NOMO-1 treated with dmso at 0.1 percent for 144 hours (cell line): ENCODE data around the gene CUL5.

Experiments
- DNase-seq: peaks from one replicate; lab custom pipeline; 2025; ENCODE audit not compliant: unreplicated experiment; lab: John Stamatoyannopoulos, UW

CUL5 gene

GRCh38 chr11:108008656-108009496 is at the start of gene CUL5:
Gene CUL5 (plus strand): TSS chr11:108008898. CDS start chr11:108009349, 451 bp downstream.
- DNase-seq, result peak; percentile 61

DNA sequence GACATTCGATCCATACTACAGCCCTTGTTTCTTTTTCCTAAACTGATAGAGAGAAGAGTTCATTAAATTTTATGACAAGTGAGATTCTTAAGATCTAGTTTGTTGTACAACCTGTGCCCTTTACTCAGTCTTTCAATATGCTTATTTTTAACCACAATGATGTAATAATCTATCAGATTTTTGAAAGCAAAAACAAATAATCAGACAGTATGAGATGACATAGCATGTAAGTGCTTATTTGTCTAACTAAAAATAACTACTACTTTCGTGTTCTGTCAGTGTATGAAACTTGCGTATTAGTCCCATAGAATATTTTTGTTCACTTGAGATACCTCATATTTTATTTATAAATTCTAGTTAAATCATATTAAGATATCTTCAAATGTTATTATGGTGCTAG is 47.2 kb upstream of the CUL5 start:
- no peak for DNase-seq

GRCh38 chr11:107962181-107962580 is 46.5 kb upstream of the CUL5 start:
- DNase-seq, result no peak

GRCh38 chr11:107963091-107963490 is 45.6 kb upstream of the CUL5 start:
- DNase-seq, result no peak

GRCh38 chr11:107969219-107969618 is 39.5 kb upstream of the CUL5 start:
- no peak for DNase-seq

- no peak for DNase-seq
These were observed 38.6 kb upstream of the CUL5 start for GRCh38 chr11:107970049-107970448.

- DNase-seq, result no peak
These were observed 35.1 kb upstream of the CUL5 start for GRCh38 chr11:107973641-107974040.

- peak; percentile 88 for DNase-seq
These were observed 20.1 kb upstream of the CUL5 start for GRCh38 chr11:107988397-107989158.

- DNase-seq, result no peak
These were observed 16.8 kb upstream of the CUL5 start for GRCh38 chr11:107991868-107992414.

DNA sequence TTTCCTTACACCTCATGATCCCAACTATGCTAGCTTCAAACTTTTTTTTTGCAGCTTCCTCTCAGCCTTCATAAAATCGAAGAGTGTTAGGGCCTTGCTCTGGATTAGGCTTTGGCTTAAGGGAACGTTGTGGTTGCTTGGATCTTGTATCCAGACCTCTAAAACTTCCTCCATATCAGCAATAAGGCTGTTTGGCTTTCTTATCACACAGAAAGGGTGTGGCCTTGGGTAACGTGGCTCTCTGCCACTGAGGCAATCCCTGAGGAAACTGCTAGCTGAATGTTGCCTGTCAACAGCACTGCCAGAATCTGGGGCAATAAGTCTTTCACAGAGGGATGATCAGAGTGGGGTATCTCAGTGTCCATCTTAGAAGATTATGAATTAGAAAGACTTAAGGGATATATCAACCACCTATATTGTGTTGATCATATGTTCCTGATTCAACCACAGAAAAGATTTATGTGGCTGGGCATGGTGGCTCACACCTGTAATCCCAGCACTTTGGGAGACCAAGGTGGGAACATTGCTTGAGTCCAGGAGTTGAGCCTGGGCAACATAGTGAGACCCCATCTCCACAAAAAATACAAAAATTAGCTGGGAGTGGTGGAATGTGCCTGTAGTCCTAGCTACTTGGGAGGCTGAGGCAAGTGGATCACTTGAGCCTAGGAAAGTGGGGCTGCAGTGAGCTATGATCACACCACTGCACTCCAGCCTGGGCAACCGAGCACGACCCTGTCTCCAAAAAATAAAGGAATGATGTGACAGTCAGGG is 12.5 kb upstream of the CUL5 start:
- no peak for DNase-seq

DNA sequence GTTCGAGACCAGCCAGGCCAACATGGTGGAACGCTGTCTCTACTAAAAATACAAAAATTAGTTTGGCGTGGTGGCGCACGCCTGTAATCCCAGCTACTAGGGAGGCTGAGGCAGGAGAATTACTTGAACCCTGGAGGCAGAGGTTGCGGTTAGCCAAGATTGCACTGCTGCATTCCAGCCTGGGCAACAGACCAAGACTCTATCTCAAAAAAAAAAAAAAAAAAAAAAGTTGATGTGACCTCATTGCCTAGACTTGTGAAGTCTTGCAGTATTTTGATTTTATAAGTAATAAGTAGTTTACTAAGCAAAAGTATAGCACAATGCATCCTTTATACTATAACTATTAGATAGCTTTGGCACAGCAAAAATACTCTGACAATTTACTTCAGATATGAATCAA is 9.9 kb upstream of the CUL5 start:
- no peak for DNase-seq

- peak; percentile 14 for DNase-seq
These were observed 8.8 kb upstream of the CUL5 start for GRCh38 chr11:107999759-108000455.

GRCh38 chr11:108002476-108002875 is 6.2 kb upstream of the CUL5 start:
- DNase-seq, result no peak

GRCh38 chr11:108003623-108004022 is 5.1 kb upstream of the CUL5 start:
- DNase-seq, result no peak

DNA sequence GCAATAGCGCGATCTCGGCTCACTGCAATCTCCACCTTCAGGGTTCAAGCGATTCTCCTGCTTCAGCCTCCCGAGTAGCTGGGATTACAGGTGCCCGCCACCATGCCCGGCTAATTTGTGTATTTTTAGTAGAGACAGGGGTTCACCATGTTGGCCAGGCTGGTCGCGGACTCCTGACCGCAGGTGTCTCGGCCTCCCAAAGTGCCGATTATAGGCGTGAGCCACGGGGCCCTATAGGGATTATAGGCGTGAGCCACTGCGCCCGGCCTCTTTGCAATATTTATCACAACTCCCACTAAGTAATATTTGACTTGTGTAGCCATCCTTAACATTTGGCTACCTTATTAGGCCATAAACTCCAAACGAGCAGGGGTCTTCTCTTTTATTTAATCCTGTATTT is 879 bp upstream of the CUL5 start:
- DNase-seq, result no peak

- no peak for DNase-seq
These were observed 1.0 kb downstream of the CUL5 start for GRCh38 chr11:108009497-108010370.

GRCh38 chr11:108012139-108012725 is 3.5 kb downstream of the CUL5 start:
- DNase-seq, result no peak

DNA sequence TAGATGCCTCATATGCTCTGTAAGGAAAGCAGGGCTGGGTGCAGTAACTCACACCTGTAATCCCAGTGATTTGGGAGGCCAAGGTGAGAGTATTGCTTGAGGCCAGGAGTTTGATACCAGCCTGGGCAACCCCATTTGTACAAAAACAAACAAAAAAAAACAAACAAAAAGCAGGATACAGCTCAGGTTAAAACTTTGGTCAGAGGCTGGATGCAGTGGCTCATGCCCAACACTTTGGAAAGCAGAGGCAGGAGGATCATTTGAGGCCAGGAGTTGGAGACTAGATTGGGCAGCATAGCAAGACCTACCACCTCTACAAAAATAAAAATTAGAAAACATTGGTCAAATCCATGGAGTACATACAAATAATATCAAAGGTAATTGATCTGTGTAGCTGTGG is 7.9 kb downstream of the CUL5 start:
- DNase-seq, result no peak

GRCh38 chr11:108018708-108019107 is 10.0 kb downstream of the CUL5 start:
- no peak for DNase-seq
